HEK293 (cell line): Measurements from ENCODE around the gene CP.

Source experiments
- CTCF ChIP-seq: fragments of 450-650 bp; formaldehyde crosslinking; IDR thresholded peaks from 2 replicates; pipeline ENCODE4 v1.5.1; 2016; ENCODE audit warnings: missing biosample characterization, missing genetic modification characterization
- ZNF184 ChIP-seq: fragments of 450-650 bp; IDR thresholded peaks from 2 replicates; pipeline ENCODE4 v1.5.1; 2018; ENCODE audit warnings: missing biosample characterization, mild to moderate bottlenecking, missing genetic modification characterization

- no peak for TF ChIP-seq ZNF184 (tag by site-specific recombination)
- TF ChIP-seq CTCF (tag by site-specific recombination): no peak
Observed at GRCh38 chr3:149142682-149143081, 78.9 kb downstream of the CP start.
